Measurements from ENCODE around the gene CDK14. TPM values are rescaled to one million over a fixed set of nuclear protein-coding genes. Genes with fewer than 3 reads are reported as not detected.

The CDK14 gene
- total RNA-seq, 1 donor from 2014 or later = 52.3 TPM

DNA sequence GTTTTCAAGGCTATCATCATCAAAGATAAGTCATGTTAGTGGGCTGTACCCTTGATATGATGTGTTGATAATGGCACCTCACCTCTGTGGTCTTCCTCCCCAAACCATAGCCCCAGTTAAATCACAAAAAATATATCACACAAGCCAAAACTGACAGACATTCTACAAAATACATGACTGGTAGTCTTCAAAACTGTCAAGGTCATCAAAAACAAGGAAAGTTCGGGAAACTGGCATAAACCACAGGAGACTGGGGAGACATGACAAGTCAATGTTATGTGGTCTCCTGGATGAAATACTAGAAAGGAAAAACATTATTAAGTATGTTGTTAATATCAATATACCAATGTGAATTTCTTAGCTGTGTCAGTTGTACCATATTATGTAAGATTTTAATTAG is 388.6 kb downstream of the CDK14 start:
- Histone ChIP-seq H3K9me3 (ENCODE audit: low read depth) (no peaks in the 10 kb centered on the region), H4K20me1 (ENCODE audit: low read depth) (no peaks in the 10 kb centered on the region), H3K4me3 (no peak overlapping the region), H2AFZ (replicated peaks) (no peak overlapping the region), H3K79me2 (ENCODE audit: low read depth) (no peaks in the 10 kb centered on the region), H3K27me3 (no peaks in the 10 kb centered on the region), H3K36me3 (no peaks in the 10 kb centered on the region), H3K4me2 (no peak overlapping the region), H3K9ac (no peak overlapping the region), H3K27ac (no peak overlapping the region), H3F3A (ENCODE audit: low read depth) (no peaks in the 10 kb centered on the region), H3K4me1 (peaks cover 8% of the 10 kb centered on the region)
- H3K27ac Mint-ChIP-seq = no peak overlapping the region
- peaks cover 18% of the 10 kb centered on the region for H3K4me1 Mint-ChIP-seq
- TF ChIP-seq, protein P1, sequence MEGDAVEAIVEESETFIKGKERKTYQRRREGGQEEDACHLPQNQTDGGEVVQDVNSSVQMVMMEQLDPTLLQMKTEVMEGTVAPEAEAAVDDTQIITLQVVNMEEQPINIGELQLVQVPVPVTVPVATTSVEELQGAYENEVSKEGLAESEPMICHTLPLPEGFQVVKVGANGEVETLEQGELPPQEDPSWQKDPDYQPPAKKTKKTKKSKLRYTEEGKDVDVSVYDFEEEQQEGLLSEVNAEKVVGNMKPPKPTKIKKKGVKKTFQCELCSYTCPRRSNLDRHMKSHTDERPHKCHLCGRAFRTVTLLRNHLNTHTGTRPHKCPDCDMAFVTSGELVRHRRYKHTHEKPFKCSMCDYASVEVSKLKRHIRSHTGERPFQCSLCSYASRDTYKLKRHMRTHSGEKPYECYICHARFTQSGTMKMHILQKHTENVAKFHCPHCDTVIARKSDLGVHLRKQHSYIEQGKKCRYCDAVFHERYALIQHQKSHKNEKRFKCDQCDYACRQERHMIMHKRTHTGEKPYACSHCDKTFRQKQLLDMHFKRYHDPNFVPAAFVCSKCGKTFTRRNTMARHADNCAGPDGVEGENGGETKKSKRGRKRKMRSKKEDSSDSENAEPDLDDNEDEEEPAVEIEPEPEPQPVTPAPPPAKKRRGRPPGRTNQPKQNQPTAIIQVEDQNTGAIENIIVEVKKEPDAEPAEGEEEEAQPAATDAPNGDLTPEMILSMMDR (IDR thresholded peaks at IDR 0.05) = no peak
- no peak for TF ChIP-seq EZH2phosphoT487 (IDR thresholded peaks at IDR 0.05)
- H3K27me3 Mint-ChIP-seq (ENCODE audit: insufficient read depth, low read depth) = no peaks in the 10 kb centered on the region
- peaks cover 18% of the 10 kb centered on the region for H3K9me3 Mint-ChIP-seq
- peaks cover 33% of the 10 kb centered on the region for H3K36me3 Mint-ChIP-seq
- DNase-seq (ENCODE audit: low spot score) = no peak
- no peak overlapping the region for H3K4me3 Mint-ChIP-seq

DNA sequence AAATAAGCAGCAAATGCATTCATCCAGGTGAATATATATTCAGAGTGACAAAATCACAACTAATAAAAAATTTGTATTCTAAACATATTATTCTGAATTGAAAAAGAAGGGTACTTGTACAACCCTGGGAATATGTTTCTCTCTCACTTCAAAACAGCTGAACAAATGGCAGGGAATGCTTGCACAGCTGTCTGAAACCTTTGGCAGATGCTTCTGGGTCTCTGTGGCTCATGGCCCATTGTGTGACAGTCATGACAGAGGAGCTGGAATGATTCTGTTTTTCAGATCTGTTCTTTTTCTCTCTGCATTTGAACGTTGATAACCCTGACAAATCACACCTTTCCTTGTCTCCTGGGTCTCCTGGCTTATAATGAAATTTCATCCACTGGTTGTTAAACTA is 392.4 kb downstream of the CDK14 start:
- Histone ChIP-seq H3K79me2 (ENCODE audit: low read depth) (no peaks in the 10 kb centered on the region), H3F3A (ENCODE audit: low read depth) (no peaks in the 10 kb centered on the region), H2AFZ (replicated peaks) (no peak overlapping the region), H3K36me3 (no peaks in the 10 kb centered on the region), H4K20me1 (ENCODE audit: low read depth) (no peaks in the 10 kb centered on the region), H3K4me3 (no peak overlapping the region), H3K27ac (no peak overlapping the region), H3K27me3 (no peaks in the 10 kb centered on the region), H3K9me3 (ENCODE audit: low read depth) (no peaks in the 10 kb centered on the region), H3K4me1 (peaks cover 8% of the 10 kb centered on the region), H3K9ac (no peak overlapping the region), H3K4me2 (no peak overlapping the region)
- no peaks in the 10 kb centered on the region for H3K27me3 Mint-ChIP-seq (ENCODE audit: insufficient read depth, low read depth)
- H3K36me3 Mint-ChIP-seq = peaks cover 22% of the 10 kb centered on the region
- peaks cover 21% of the 10 kb centered on the region for H3K4me1 Mint-ChIP-seq
- H3K9me3 Mint-ChIP-seq = no peaks in the 10 kb centered on the region
- DNase-seq (ENCODE audit: low spot score) = no peak
- no peak overlapping the region for H3K27ac Mint-ChIP-seq
- no peak overlapping the region for H3K4me3 Mint-ChIP-seq
- TF ChIP-seq, protein P1 (IDR thresholded peaks at IDR 0.05) = no peak
- TF ChIP-seq EZH2phosphoT487 (IDR thresholded peaks at IDR 0.05) (no peak), EZH2 (IDR thresholded peaks at IDR 0.05) (no peak)

DNA sequence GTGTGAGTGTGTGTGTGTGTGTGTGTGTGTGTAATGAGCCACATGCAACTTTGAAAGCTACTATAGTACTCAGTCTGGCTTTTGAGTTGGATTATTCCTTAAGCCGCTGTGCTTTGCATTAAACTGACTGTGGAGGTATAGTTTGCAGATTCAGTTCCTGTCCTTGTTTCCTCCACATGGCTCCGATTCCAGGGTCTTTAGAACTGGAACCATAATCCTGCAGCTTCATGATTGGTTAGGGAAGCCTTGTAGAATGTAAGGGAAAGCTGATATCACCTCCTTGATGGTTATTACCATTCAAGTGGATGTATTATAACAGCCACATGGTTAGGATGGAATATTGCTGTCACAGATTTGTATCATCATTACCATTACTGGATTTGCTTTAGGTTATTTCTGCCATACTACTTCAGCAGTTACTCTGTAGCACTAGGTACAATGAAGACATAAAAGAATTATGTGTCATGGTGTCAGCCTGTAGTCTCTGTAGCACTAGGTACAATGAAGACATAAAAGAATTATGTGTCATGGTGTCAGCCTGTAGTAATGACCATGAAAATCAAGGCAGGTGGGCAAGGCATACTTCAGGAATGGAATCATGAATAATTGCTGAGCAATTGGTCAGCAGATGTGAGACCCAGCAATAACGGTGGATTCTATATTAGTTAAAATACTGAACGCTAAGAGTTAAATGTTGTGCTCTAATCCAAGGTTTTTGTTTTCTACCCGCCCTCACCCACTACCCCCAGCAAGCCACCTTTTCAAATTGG is 393.1 kb downstream of the CDK14 start:
- no peak overlapping the region for H3K27ac Mint-ChIP-seq
- H2AFZ ChIP-seq (replicated peaks) = no peak overlapping the region
- H3K4me3 ChIP-seq = no peak overlapping the region
- H3K36me3 ChIP-seq = no peaks in the 10 kb centered on the region
- peaks cover 8% of the 10 kb centered on the region for H3K4me1 ChIP-seq
- H3K27me3 Mint-ChIP-seq (ENCODE audit: insufficient read depth, low read depth) = no peaks in the 10 kb centered on the region
- H4K20me1 ChIP-seq (ENCODE audit: low read depth) = no peaks in the 10 kb centered on the region
- H3K79me2 ChIP-seq (ENCODE audit: low read depth) = no peaks in the 10 kb centered on the region
- H3K4me1 Mint-ChIP-seq = peaks cover 21% of the 10 kb centered on the region
- no peaks in the 10 kb centered on the region for H3K27me3 ChIP-seq
- H3K4me2 ChIP-seq = no peak overlapping the region
- H3K4me3 Mint-ChIP-seq = no peak overlapping the region
- H3K9me3 ChIP-seq (ENCODE audit: low read depth) = no peaks in the 10 kb centered on the region
- no peak overlapping the region for H3K9ac ChIP-seq
- no peak overlapping the region for H3K27ac ChIP-seq
- no peak for TF ChIP-seq EZH2 (IDR thresholded peaks at IDR 0.05)
- TF ChIP-seq, protein P1 (IDR thresholded peaks at IDR 0.05) = no peak
- TF ChIP-seq EZH2phosphoT487 (IDR thresholded peaks at IDR 0.05) = no peak
- no peaks in the 10 kb centered on the region for H3F3A ChIP-seq (ENCODE audit: low read depth)
- no peaks in the 10 kb centered on the region for H3K9me3 Mint-ChIP-seq
- DNase-seq (ENCODE audit: low spot score) = no peak
- peaks cover 15% of the 10 kb centered on the region for H3K36me3 Mint-ChIP-seq
